Fibroblast of pulmonary artery (primary cell): Measurements from ENCODE around the gene FAN1.

Experiments
- DNase-seq: peaks from one replicate; pipeline ENCODE4 v3.0.0-alpha.2; 2010; ENCODE audit warnings: low read depth
- H3K4me3 ChIP-seq: replicated peaks from 2 replicates; pipeline ENCODE4 v1.5.1; 2011; ENCODE audit warnings: low read depth, mild to moderate bottlenecking, control low read depth, low read length, moderate library complexity
- CTCF ChIP-seq: IDR thresholded peaks from 2 replicates; pipeline ENCODE4 v1.5.1; 2011; ENCODE audit warnings: mild to moderate bottlenecking, control low read depth, low read length, inconsistent platforms; ENCODE audit errors: missing control alignments

Gene FAN1

DNA sequence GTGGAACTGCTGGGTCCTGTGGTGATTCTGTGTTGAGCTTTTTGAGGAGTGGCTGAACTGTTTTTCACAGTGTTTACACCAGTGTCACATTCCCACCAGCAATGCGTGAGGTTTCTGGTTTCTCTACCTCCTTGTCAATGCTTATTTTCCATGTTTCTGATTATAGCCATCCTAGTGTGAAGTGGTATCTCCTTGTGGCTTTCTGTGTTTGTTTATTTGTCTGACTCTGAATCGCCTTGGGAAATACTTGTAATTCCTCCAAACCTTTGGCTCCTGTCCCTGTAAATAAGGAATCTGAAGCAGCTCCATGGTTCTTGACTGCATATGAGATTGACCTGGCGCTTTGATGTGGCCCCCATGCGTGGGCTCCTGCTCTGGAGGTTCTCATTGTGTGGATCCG, 20.6 kb downstream of the FAN1 start:
- no peak for TF ChIP-seq CTCF
- H3K4me3 ChIP-seq: no peak overlapping the region
- DNase-seq: peak; percentile 41

- no peak for TF ChIP-seq CTCF
- DNase-seq: no peak
- no peak overlapping the region for H3K4me3 ChIP-seq
These were observed 22.0 kb downstream of the FAN1 start for GRCh38 chr15:30925686-30926085.

DNA sequence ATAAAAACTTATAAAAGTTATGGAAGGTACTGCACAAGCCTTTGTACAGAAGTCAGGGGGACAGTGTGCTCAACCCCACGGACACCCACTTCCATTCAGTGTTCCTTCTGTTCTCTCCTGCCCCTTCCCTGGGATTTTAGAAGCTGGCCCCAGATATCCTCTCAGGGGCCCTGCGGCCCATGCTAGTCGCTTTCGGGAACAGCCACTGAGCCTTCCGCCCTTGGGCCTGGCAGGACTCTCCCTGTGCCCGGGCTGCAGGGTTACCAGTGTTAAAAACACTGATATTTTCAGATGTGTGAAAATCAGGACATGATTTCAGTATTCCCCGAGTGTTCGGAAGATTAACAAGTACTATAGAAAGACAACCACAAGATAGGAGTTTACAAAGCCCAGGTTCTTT, 22.4 kb downstream of the FAN1 start:
- no peak overlapping the region for H3K4me3 ChIP-seq
- no peak for DNase-seq
- no peak for TF ChIP-seq CTCF

DNA sequence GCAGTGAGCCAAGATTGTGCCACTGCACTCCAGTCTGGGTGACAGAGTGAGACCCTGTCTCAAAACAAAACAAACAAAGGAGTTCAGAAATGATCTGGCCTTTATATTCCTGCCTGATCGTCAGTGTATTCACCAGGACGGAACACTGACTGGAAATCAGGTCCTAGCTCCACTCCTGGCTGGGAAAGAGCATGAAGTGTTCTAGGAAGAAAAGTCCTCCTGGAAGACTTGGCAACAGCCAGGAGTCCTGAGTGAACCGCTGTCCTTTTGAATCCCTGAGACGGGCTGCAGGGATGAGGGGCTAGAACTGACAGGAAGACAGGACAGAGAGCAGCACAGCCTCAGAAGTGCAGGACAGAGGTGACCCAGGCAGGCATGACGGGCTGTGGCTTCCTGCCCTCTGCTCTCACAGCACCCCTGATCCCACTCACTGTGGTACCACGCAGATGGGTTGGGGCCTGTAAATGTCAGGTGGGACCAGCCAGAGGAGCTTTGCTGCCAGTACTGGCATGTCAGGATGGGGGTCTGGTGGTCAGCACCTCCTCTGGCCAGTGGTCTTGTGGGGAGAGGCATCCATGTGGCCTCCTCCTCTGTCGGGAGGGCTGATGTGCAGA, 23.5 kb downstream of the FAN1 start:
- no peak overlapping the region for H3K4me3 ChIP-seq
- no peak for DNase-seq
- no peak for TF ChIP-seq CTCF

DNA sequence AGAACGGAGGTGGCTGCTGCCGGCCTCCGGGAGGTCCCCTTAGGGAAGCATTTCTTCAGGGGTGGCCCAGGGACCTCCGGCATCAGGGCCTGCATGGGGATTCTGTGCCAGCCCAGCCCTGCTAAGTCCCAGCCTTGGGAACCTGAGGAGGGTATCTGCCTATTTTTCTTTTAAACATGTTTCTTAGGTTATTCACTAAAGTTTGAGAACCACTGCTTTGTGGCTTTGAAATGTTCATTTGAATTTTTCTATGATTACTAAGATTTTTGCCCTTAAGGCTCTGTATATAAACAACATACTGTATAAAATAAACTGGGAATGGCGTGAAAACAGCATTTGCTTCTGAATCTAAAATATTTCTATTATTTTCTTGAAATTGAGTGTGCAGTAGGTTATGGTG, 24.4 kb downstream of the FAN1 start:
- DNase-seq: no peak
- no peak for TF ChIP-seq CTCF
- no peak overlapping the region for H3K4me3 ChIP-seq

GRCh38 chr15:30929064-30929669, 25.5 kb downstream of the FAN1 start:
- no peak overlapping the region for H3K4me3 ChIP-seq
- no peak for DNase-seq
- no peak for TF ChIP-seq CTCF

- no peak for TF ChIP-seq CTCF
- DNase-seq: no peak
- H3K4me3 ChIP-seq: no peak overlapping the region
These were observed 26.3 kb downstream of the FAN1 start for GRCh38 chr15:30929982-30930381.
